HFFc6 (cell line): ENCODE data around the gene ENGASE. TPM values are rescaled to one million over a fixed set of nuclear protein-coding genes. Genes with fewer than 3 reads are reported as not detected.

Source experiments
- DNase-seq: peaks from one replicate; pipeline ENCODE4 v3.0.0-alpha.2; 2018
- H3K27ac Mint-ChIP-seq: 2 replicates; pipeline ENCODE4 v1.8.0; 2020; ENCODE audit warnings: mild to moderate bottlenecking, mixed read lengths
- H3K27me3 Mint-ChIP-seq: 2 replicates; pipeline ENCODE4 v1.8.0; 2021; ENCODE audit warnings: mild to moderate bottlenecking, moderate library complexity, mixed read lengths; ENCODE audit not compliant: insufficient read depth
- H3K36me3 Mint-ChIP-seq: 2 replicates; pipeline ENCODE4 v1.8.0; 2021; ENCODE audit warnings: low read depth, mixed read lengths
- H3K4me1 Mint-ChIP-seq: 2 replicates; pipeline ENCODE4 v1.8.0; 2020; ENCODE audit warnings: low read depth, mixed read lengths
- H3K4me3 Mint-ChIP-seq: 2 replicates; pipeline ENCODE4 v1.8.0; 2020; ENCODE audit warnings: mild to moderate bottlenecking, moderate library complexity, mixed read lengths
- H3K9me3 Mint-ChIP-seq: 2 replicates; pipeline ENCODE4 v1.8.0; 2020; ENCODE audit warnings: mild to moderate bottlenecking, mixed read lengths
- CTCF ChIP-seq: fragments of 200-600 bp; sonication (generic); IDR thresholded peaks from 2 replicates; pipeline ENCODE4 v1.5.0; 2021; ENCODE audit warnings: antibody characterized with exemption, mild to moderate bottlenecking
- total RNA-seq, 6 experiments: library from RNA; stranded (reverse); fragmentation: NEBNext Ultra II Directional; extraction: Animal tissue kit (Norgen Biotek cat#: 25700); gene quantifications; 2 replicates in 1 of 6; 3 replicates in 5 of 6; pipeline ENCODE4 v1.2.3, GENCODE V29; 2021

Gene ENGASE
- total RNA-seq, 6 experiments from 2014 or later = 11.1 to 13.8 (median 11.8) TPM

DNA sequence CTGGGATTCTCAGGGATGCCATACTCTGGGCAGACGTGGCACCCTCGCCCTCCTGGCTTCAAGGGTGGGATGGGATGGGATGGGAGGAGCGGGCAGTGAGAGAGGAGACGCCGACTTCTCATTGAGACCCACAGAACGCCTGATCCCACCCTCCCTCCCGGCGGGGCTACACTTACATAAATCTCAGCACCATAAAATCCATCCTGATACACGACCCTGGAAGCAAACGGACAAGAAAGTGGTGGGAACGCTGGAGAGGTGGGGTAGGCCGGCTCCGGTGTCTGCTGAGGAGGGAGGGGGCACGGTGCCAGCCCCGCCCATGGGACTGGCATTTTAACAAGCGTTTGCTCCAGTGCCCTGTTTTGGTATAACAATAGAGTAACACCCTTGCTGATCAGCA lies 21.9 kb downstream of the ENGASE start:
- Mint-ChIP-seq H3K9me3 (no peaks in the 10 kb centered on the region), H3K4me1 (no peaks in the 10 kb centered on the region), H3K36me3 (no peaks in the 10 kb centered on the region), H3K27me3 (peaks cover 38% of the 10 kb centered on the region), H3K4me3 (no peak overlapping the region), H3K27ac (no peak overlapping the region)
- no peak for TF ChIP-seq CTCF
- DNase-seq = no peak

DNA sequence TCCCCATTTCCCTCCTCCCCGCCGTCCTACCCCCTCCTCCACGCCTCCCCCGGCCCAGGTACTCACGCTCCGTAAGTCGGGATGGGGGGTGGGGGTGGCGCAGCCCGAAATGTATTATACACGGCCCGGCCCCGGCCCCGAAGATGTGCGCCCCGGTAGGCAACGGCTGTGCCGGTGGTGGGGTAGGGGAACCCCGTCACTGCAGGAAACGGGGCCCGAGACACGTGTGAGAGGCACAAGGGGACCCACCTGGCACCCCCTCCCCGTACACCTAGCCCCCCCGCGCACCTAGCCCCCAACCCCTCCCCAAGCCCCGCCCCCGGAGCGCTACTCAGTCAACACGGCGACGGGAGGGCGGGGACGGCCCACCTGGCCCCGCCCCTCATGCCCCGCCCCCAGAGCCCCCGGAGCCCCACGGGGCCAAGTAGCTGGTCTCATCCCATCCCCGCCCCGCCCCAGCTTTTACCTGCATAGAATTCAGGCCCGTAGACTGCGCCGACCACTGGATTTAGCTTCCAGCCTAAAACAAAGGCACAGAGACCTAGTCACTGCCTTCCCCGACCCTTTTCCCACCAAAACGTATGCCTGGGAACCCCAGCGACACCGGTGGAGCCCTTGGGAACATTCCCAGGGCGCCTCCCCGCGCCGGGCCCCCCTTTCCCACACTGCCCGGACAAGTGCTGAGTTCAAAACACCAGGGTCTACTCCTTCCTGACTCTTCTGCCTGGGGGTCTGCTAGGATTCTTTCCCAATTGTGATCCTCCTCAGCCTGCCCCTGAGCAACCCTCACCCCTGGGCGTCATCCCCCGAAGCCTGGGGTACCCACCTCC lies 22.8 kb downstream of the ENGASE start:
- H3K27ac Mint-ChIP-seq = no peak overlapping the region
- peaks cover 42% of the 10 kb centered on the region for H3K27me3 Mint-ChIP-seq
- H3K4me1 Mint-ChIP-seq = no peaks in the 10 kb centered on the region
- no peak for TF ChIP-seq CTCF
- DNase-seq = no peak
- no peak overlapping the region for H3K4me3 Mint-ChIP-seq
- H3K9me3 Mint-ChIP-seq = no peaks in the 10 kb centered on the region
- H3K36me3 Mint-ChIP-seq = no peaks in the 10 kb centered on the region

- Mint-ChIP-seq H3K36me3 (no peaks in the 10 kb centered on the region), H3K27ac (no peak overlapping the region), H3K4me3 (no peak overlapping the region), H3K27me3 (peaks cover 42% of the 10 kb centered on the region), H3K9me3 (no peaks in the 10 kb centered on the region), H3K4me1 (no peaks in the 10 kb centered on the region)
- no peak for TF ChIP-seq CTCF
- no peak for DNase-seq
Observed at GRCh38 chr17:79098282-79098867, 23.8 kb downstream of the ENGASE start.

DNA sequence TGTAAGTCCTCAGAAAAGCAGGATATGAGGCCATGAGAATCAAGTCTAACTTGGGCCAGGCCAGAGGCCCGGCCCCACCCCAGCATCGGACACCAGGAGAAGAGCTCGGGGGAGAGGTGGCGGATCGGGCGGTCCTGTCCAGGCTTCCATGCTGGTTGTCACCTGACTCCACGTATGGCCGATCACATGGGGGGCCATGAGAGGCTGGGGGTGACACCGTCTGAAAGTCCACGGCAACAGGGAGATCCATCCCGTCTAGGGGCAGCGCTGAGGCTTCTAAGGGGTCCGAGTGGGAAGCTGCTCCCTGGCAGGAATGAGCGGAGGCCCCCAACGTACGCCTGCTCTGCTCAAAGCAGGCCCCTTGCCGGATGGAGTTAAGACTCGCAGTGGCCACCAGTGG lies 25.8 kb downstream of the ENGASE start:
- Mint-ChIP-seq H3K4me1 (no peaks in the 10 kb centered on the region), H3K9me3 (no peaks in the 10 kb centered on the region), H3K36me3 (no peaks in the 10 kb centered on the region), H3K27ac (no peak overlapping the region), H3K27me3 (peaks cover 46% of the 10 kb centered on the region), H3K4me3 (no peak overlapping the region)
- no peak for TF ChIP-seq CTCF
- DNase-seq = no peak

DNA sequence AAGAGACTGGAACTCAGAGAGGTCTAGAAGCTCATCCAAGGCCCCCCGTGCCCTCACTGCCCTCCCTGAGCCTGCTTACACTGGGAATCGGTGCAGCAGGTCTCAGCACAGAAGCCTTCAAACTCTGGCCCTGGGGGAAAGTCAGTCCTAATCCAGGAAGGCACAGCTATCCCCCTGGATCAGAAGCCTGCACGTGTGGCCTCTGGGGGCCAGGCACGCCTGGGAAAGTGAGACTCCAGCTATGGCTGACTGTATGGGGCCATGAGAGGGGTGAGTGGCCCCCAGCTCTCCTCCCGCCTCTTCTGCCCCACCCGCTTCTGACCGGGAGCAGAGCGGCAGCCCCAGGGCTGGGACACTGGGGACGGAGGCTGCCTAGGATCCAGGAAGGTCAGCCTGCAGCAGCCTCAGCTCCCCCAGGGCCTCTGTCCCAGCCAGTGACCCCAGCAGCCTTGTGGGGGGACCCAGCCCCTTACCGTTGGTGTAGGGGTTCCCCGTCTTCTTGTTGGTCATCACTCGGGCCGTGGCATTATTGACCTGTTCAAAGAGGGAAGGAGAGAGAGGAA lies 26.6 kb downstream of the ENGASE start:
- Mint-ChIP-seq H3K36me3 (no peaks in the 10 kb centered on the region), H3K27me3 (peaks cover 43% of the 10 kb centered on the region), H3K9me3 (no peaks in the 10 kb centered on the region), H3K4me3 (no peak overlapping the region), H3K4me1 (no peaks in the 10 kb centered on the region), H3K27ac (no peak overlapping the region)
- TF ChIP-seq CTCF = no peak
- no peak for DNase-seq
